ENCODE results near the gene OLR1. TPM values are rescaled to one million over a fixed set of nuclear protein-coding genes. Genes with fewer than 3 reads are reported as not detected.

OLR1 gene
- total and polyA plus RNA-seq, 2 donors (not counting 3 experiments of a cell fraction or from before 2014, with no cell fraction given): not detected

DNA sequence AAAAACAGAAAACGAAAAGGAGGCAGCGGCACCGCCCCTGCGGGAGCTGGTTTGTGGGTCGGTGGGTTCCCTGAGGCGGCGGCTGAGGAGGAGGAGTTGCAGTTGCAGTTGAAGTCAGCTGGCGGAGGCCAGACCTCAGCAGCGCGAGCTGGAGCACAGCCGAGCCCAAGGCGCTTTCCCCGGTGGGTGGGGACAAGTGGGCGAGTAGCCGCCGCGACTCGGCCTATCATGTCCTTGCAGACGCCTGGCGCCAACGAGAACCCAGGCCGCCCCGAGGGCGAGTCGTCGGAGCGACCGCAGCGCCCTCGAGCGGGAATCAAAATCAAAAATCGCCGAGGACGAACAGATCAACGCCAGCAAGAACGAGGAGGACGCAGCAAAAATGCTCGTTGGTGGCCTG, 60.5 kb downstream of the OLR1 start:
- Histone ChIP-seq H3K36me3 (ENCODE audit: control insufficient read depth in 2 of 2, extremely low read depth in 1 of 2, insufficient read depth in 2 of 2, low read length in 2 of 2) (no peaks in the 10 kb centered on the region), H3K9me3 (replicated peaks; ENCODE audit: control insufficient read depth, insufficient read depth, low read length) (no peaks in the 10 kb centered on the region), H3K4me2 (ENCODE audit: insufficient read depth, low read length) (no peak overlapping the region), H3K79me2 (ENCODE audit: control insufficient read depth, insufficient read depth, low read length) (no peaks in the 10 kb centered on the region), H3K9me1 (replicated peaks; ENCODE audit: control insufficient read depth, extremely low read depth, insufficient read depth, low read length) (no peaks in the 10 kb centered on the region), H3K4me1 (ENCODE audit: control insufficient read depth, extremely low read depth, insufficient read depth, low read length) (no peaks in the 10 kb centered on the region), H2AFZ (ENCODE audit: low read depth, low read length) (no peak overlapping the region), H4K20me1 (replicated peaks; ENCODE audit: control insufficient read depth, extremely low read depth, insufficient read depth, low read length) (no peaks in the 10 kb centered on the region), H3K9ac (replicated peaks; ENCODE audit: extremely low read depth, insufficient read depth, low read length) (no peak overlapping the region), H3K27ac (ENCODE audit: insufficient read depth, low read depth, low read length) (no peak overlapping the region), H3K4me3 (replicated peaks in 1 of 3; ENCODE audit: insufficient read depth in 1 of 3, low read depth in 1 of 3, low read length in 3 of 3) (no peak overlapping the region), H3K27me3 (ENCODE audit: control insufficient read depth in 2 of 2, insufficient read depth in 2 of 2, low read length in 2 of 2) (no peaks in the 10 kb centered on the region)
- ChIA-PET POLR2A (no interaction called here), CTCF (no interaction called here)
- dilution Hi-C loops (cut with MboI; ENCODE audit: extremely low pct_ligation_motif_present, low sequenced_read_pairs): no loop called here
- BruUV-seq (replicated peaks): no TSS peak
- intact Hi-C loops (cut with micrococcal nuclease): no loop called here
- TF ChIP-seq JUN (IDR thresholded peaks at IDR 0.05; ENCODE audit: borderline replicate concordance, insufficient read depth, insufficient read length, low read depth) (no peak), FOS (IDR thresholded peaks at IDR 0.05; ENCODE audit: borderline replicate concordance, insufficient read depth, low read length) (no peak), POLR2A (IDR thresholded peaks at IDR 0.05; ENCODE audit: low read depth, low read length) (no peak), GATA2 (IDR thresholded peaks at IDR 0.05; ENCODE audit: insufficient read depth, insufficient read length, low read depth, low read length) (no peak), EZH2 (IDR thresholded peaks at IDR 0.05; ENCODE audit: borderline replicate concordance, low read depth, low read length, severe bottlenecking) (no peak)
- TF ChIP-seq, protein P1, sequence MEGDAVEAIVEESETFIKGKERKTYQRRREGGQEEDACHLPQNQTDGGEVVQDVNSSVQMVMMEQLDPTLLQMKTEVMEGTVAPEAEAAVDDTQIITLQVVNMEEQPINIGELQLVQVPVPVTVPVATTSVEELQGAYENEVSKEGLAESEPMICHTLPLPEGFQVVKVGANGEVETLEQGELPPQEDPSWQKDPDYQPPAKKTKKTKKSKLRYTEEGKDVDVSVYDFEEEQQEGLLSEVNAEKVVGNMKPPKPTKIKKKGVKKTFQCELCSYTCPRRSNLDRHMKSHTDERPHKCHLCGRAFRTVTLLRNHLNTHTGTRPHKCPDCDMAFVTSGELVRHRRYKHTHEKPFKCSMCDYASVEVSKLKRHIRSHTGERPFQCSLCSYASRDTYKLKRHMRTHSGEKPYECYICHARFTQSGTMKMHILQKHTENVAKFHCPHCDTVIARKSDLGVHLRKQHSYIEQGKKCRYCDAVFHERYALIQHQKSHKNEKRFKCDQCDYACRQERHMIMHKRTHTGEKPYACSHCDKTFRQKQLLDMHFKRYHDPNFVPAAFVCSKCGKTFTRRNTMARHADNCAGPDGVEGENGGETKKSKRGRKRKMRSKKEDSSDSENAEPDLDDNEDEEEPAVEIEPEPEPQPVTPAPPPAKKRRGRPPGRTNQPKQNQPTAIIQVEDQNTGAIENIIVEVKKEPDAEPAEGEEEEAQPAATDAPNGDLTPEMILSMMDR (IDR thresholded peaks at IDR 0.05; ENCODE audit: extremely low read depth in 1 of 2, insufficient read depth in 1 of 2, low read depth in 1 of 2, low read length in 2 of 2): no peak
- DNase-seq (ENCODE audit: low read depth, low spot score) (no peak), FAIRE-seq (no peak)

Measured in endothelial cell of umbilical vein (primary cell).